Activated naive CD8-positive, alpha-beta T cell treated with anti-CD3 and anti-CD28 coated beads for 36 hours (primary cell): ENCODE measurements around the gene FNDC1. TPM values are rescaled to one million over a fixed set of nuclear protein-coding genes. Genes with fewer than 3 reads are reported as not detected.

Experiments
- DNase-seq: peaks from one replicate; pipeline ENCODE4 v3.0.0; 2021
- H3K27ac Mint-ChIP-seq: one replicate; pipeline ENCODE4 v1.8.0; 2022; ENCODE audit warnings: mild to moderate bottlenecking, moderate library complexity, mixed read lengths
- H3K27me3 Mint-ChIP-seq: one replicate; pipeline ENCODE4 v1.8.0; 2022; ENCODE audit warnings: mild to moderate bottlenecking, mixed read lengths
- H3K36me3 Mint-ChIP-seq: one replicate; pipeline ENCODE4 v1.8.0; 2021; ENCODE audit warnings: mild to moderate bottlenecking, mixed read lengths
- H3K4me1 Mint-ChIP-seq: one replicate; pipeline ENCODE4 v1.8.0; 2021; ENCODE audit warnings: mixed read lengths
- H3K4me3 Mint-ChIP-seq: one replicate; pipeline ENCODE4 v1.8.0; 2022; ENCODE audit warnings: mild to moderate bottlenecking, moderate library complexity, mixed read lengths
- H3K9me3 Mint-ChIP-seq: one replicate; pipeline ENCODE4 v1.8.0; 2022; ENCODE audit warnings: mixed read lengths
- total RNA-seq, 2 experiments: library from RNA; stranded (reverse); gene quantifications; one replicate each; pipeline ENCODE4 v1.2.3, GENCODE V29; 2021

FNDC1 gene
- total RNA-seq, 2 experiments from 2014 or later: 0.04 TPM; not detected in 1

DNA sequence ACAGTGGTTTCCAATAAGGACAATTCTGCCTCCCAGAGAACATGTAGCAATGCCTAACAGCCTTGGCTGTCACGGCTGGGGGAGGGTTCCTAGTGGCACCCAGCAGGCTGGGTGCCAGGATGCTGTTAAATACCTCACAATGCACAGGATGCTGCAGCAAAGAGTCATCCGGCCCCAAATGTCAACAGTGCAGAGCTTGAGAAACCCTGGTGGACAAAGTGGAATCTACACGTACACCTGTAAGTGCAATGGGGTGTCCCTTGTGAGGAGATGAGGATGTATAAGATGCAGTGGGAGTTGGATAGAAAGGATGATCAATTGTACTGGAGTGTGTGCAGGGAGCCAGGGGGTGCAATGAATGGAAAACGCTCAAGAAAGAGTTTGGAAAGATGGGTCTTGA, 142.4 kb downstream of the FNDC1 start:
- Mint-ChIP-seq H3K4me1 (no peaks in the 10 kb centered on the region), H3K4me3 (no peak overlapping the region), H3K36me3 (no peaks in the 10 kb centered on the region), H3K27ac (no peak overlapping the region), H3K9me3 (no peaks in the 10 kb centered on the region), H3K27me3 (peaks cover 3% of the 10 kb centered on the region)
- DNase-seq: no peak

GRCh38 chr6:159312206-159312605, 143.0 kb downstream of the FNDC1 start:
- Mint-ChIP-seq H3K9me3 (no peaks in the 10 kb centered on the region), H3K27me3 (no peaks in the 10 kb centered on the region)

DNA sequence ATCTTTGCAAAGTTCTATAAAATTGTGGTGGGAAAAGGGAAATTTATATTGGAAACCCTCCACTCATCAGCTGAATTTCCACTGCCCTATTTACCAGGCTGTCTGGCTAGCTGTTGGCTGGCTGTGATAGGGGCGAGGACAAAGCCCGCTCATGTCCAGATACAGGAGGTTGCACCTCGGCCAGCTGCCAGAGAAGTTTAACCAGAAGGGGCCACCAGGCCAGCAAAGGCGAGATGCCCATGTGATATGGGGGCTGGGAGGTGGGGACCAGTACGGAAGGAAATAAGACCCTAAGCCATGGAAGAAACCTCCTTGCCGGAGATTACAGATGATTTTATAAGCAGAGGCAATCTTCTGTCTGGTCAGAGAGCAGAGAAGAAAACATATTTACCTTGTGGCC, 143.8 kb downstream of the FNDC1 start:
- Mint-ChIP-seq H3K27me3 (no peaks in the 10 kb centered on the region), H3K4me3 (no peak overlapping the region)

More at GRCh38 chr6:159312206-159312605, 143.0 kb downstream of the FNDC1 start:
- Mint-ChIP-seq H3K36me3 (no peaks in the 10 kb centered on the region), H3K4me3 (no peak overlapping the region), H3K4me1 (no peaks in the 10 kb centered on the region), H3K27ac (no peak overlapping the region)
- DNase-seq: no peak

GRCh38 chr6:159315562-159315961, 146.4 kb downstream of the FNDC1 start:
- Mint-ChIP-seq H3K4me3 (no peak overlapping the region), H3K27me3 (peaks cover 10% of the 10 kb centered on the region), H3K27ac (no peak overlapping the region), H3K9me3 (no peaks in the 10 kb centered on the region), H3K4me1 (no peaks in the 10 kb centered on the region), H3K36me3 (no peaks in the 10 kb centered on the region)
- DNase-seq: no peak

More for the DNA sequence above, 143.8 kb downstream of the FNDC1 start:
- H3K27ac Mint-ChIP-seq: no peak overlapping the region
- H3K36me3 Mint-ChIP-seq: no peaks in the 10 kb centered on the region
- H3K4me1 Mint-ChIP-seq: no peaks in the 10 kb centered on the region
- no peak for DNase-seq
- H3K9me3 Mint-ChIP-seq: no peaks in the 10 kb centered on the region

DNA sequence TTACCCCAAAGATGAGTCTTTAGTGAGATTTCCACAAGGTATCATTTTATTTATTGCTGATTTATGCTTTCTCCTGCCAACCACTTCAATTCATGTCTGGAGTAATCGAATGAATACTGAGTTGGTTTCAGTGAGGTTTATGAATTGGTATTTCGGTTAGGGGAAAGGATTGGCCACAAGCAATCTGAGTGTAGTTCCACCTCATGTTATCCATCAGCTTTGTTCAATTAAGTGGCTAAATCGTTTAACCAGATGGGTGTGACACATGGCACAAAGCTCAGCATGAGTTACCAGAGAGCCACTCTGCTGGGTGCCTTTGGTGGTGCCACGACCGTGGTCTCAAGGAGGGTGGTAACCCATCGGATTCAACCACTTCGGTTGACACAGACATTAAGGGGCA, 148.2 kb downstream of the FNDC1 start:
- H3K4me1 Mint-ChIP-seq: no peaks in the 10 kb centered on the region
- peaks cover 10% of the 10 kb centered on the region for H3K27me3 Mint-ChIP-seq
- no peak overlapping the region for H3K27ac Mint-ChIP-seq
- no peak overlapping the region for H3K4me3 Mint-ChIP-seq
- H3K9me3 Mint-ChIP-seq: no peaks in the 10 kb centered on the region
- DNase-seq: no peak
- no peaks in the 10 kb centered on the region for H3K36me3 Mint-ChIP-seq

DNA sequence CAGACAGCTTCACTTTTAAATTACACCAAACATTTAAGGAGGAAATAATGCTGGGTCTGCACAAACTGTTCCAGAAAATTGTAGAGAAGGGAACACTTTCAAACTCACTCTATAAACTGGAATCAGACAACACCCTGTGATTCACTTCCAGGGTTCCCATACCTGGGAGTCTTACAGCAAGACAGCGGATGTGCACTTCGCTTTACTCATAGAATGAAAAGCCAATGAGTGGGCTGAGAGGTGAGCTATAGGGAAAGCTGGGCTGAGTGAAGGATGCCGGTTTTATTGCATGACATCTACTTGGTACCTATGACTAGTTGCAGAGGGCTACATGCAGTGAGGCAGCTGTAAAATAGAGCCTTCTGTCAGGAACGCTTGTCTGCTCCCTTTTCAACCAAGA, 152.1 kb downstream of the FNDC1 start:
- Mint-ChIP-seq H3K9me3 (no peaks in the 10 kb centered on the region), H3K27ac (no peak overlapping the region), H3K4me1 (no peaks in the 10 kb centered on the region), H3K27me3 (peaks cover 10% of the 10 kb centered on the region), H3K36me3 (no peaks in the 10 kb centered on the region), H3K4me3 (no peak overlapping the region)
- no peak for DNase-seq

Other genes with a start within 250 kb of the FNDC1 start
- 1 to 10 TPM; 3.3 to 4.0 TPM for gene RSPH3, start 169.2 kb upstream of the FNDC1 start, total RNA-seq
- 100 to 1,000 TPM; 167 to 175 TPM for gene TAGAP, start 124.4 kb upstream of the FNDC1 start, total RNA-seq